ENCODE data around the gene FOXA1. TPM values are rescaled to one million over a fixed set of nuclear protein-coding genes. Genes with fewer than 3 reads are reported as not detected.

The FOXA1 gene
- total and polyA plus RNA-seq, 2 of the 8 experiments (the other 6 are each of a cell fraction or from before 2014, with no cell fraction given), result 0.08 to 0.20 TPM

GRCh38 chr14:37573356-37573755, 21.7 kb downstream of the FOXA1 start:
- no peak overlapping the region for H2AFZ ChIP-seq (ENCODE audit: low read length)
- H2BK5ac ChIP-seq (ENCODE audit: low read depth, low read length), result no peak overlapping the region
- H2BK120ac ChIP-seq (replicated peaks; ENCODE audit: low read depth, low read length), result no peak overlapping the region
- 88% methylated on average over 2 of the region's 2 CpGs; no CpG with 5 or more reads in 1 of the 2 experiments for WGBS, 2 experiments (ENCODE audit: extremely low coverage in 1 of 2, insufficient coverage in 1 of 2, insufficient read length in 1 of 2, insufficient replicate concordance in 2 of 2, low coverage in 1 of 2, low lambda C conversion rate in 2 of 2, missing lambda C conversion rate in 1 of 2)
- POLR2A ChIA-PET (ENCODE audit: partially characterized antibody), result no interaction called here
- no peak overlapping the region for H4K91ac ChIP-seq (replicated peaks; ENCODE audit: insufficient read length, low read length)
- TF ChIP-seq NRF1 (IDR thresholded peaks at IDR 0.05; ENCODE audit: low read depth, low read length), result no peak
- TF ChIP-seq SRF (IDR thresholded peaks at IDR 0.05; ENCODE audit: low read depth, low read length), result no peak
- TF ChIP-seq SIRT6 (IDR thresholded peaks at IDR 0.05; ENCODE audit: low read length), result no peak
- no peak for TF ChIP-seq HDAC2 (IDR thresholded peaks at IDR 0.05; ENCODE audit: borderline replicate concordance in 1 of 2, low read depth in 2 of 2, low read length in 2 of 2)
- no peak for TF ChIP-seq POU5F1 (IDR thresholded peaks at IDR 0.05; ENCODE audit: low read depth, low read length)
- TF ChIP-seq FOSL1 (IDR thresholded peaks at IDR 0.05; ENCODE audit: insufficient read depth, low read depth, low read length), result no peak
- TF ChIP-seq BRCA1 (IDR thresholded peaks at IDR 0.05; ENCODE audit: low read depth, low read length), result no peak
- no peak for TF ChIP-seq JUN (IDR thresholded peaks at IDR 0.05; ENCODE audit: low read depth, low read length)
- no peak for TF ChIP-seq CTCF (IDR thresholded peaks at IDR 0.05; ENCODE audit: control extremely low read depth in 1 of 3, insufficient read depth in 1 of 3, low read depth in 1 of 3, low read length in 3 of 3)
- TF ChIP-seq SAP30 (IDR thresholded peaks at IDR 0.05; ENCODE audit: insufficient read depth, insufficient replicate concordance, low read length), result no peak
- H2BK15ac ChIP-seq (ENCODE audit: low read length), result no peak overlapping the region
- H4K8ac ChIP-seq (ENCODE audit: extremely low read depth, insufficient read depth, low read length), result no peak overlapping the region
- no peak overlapping the region for H3K27ac ChIP-seq (ENCODE audit: low read depth, low read length)
- H3K18ac ChIP-seq (ENCODE audit: extremely low read depth, low read length), result no peak overlapping the region
- no peaks in the 10 kb centered on the region for H3K4me1 ChIP-seq (replicated peaks in 1 of 4; ENCODE audit: control insufficient read depth in 3 of 4, insufficient read depth in 4 of 4, low read length in 3 of 4)
- H4K5ac ChIP-seq (ENCODE audit: insufficient read length, low read depth, low read length), result no peak overlapping the region
- no peak overlapping the region for H3K9ac ChIP-seq (replicated peaks in 1 of 4; ENCODE audit: extremely low read depth in 1 of 4, low read depth in 3 of 4, low read length in 3 of 4)
- no peaks in the 10 kb centered on the region for H4K20me1 ChIP-seq (replicated peaks in 1 of 2; ENCODE audit: control insufficient read depth in 1 of 2, insufficient read depth in 2 of 2, low read length in 2 of 2)
- H3K56ac ChIP-seq (replicated peaks; ENCODE audit: insufficient read length, low read depth, low read length), result no peak overlapping the region
- DNase-seq (ENCODE audit: low read depth in 1 of 2, low spot score in 2 of 2) (no peak), FAIRE-seq (no peak)
- peaks cover 0 to 4% (median under 1%) of the 10 kb centered on the region in 4 experiments; a peak in 3 of 7 replicates for H3K27me3 ChIP-seq (replicated peaks in 1 of 4; ENCODE audit: control insufficient read depth in 3 of 4, extremely low read depth in 1 of 4, insufficient read depth in 3 of 4, low read length in 3 of 4)
- H3K9me3 ChIP-seq (ENCODE audit: insufficient read depth in 2 of 2, low read depth in 1 of 2, low read length in 1 of 2), result no peaks in the 10 kb centered on the region
- no peaks in the 10 kb centered on the region for H3K79me2 ChIP-seq (ENCODE audit: control insufficient read depth in 1 of 2, insufficient read depth in 2 of 2, low read length in 2 of 2)
- no peak overlapping the region for H3K4me3 ChIP-seq (ENCODE audit: extremely low read depth in 1 of 4, insufficient read depth in 2 of 4, low read depth in 3 of 4, low read length in 4 of 4)
- no peak overlapping the region for H2AK5ac ChIP-seq (ENCODE audit: low read depth, low read length)
- no peaks in the 10 kb centered on the region for H3K36me3 ChIP-seq (ENCODE audit: control insufficient read depth in 2 of 4, insufficient read depth in 4 of 4, low read length in 3 of 4)
- no peak overlapping the region for H2BK20ac ChIP-seq (ENCODE audit: low read length)
- H3K4me2 ChIP-seq (ENCODE audit: insufficient read depth in 1 of 2, low read depth in 2 of 2, low read length in 2 of 2), result no peak overlapping the region
- H3K4ac ChIP-seq (replicated peaks; ENCODE audit: insufficient read length, low read depth, low read length), result no peak overlapping the region
- CTCF ChIA-PET (ENCODE audit: partially characterized antibody), result interaction anchor here (1.3 to 1.8 kb wide), 4 partner anchors 16 to 301 kb away, joined by 3 to 6 read pairs (median 4); no protein-coding TSS in a partner anchor
- no peaks in the 10 kb centered on the region for H3K23me2 ChIP-seq (ENCODE audit: low read depth, low read length)
- no peak overlapping the region for H3K14ac ChIP-seq (ENCODE audit: insufficient read length)
- H2BK12ac ChIP-seq (ENCODE audit: low read depth, low read length), result no peak overlapping the region
- H3K79me1 ChIP-seq (ENCODE audit: low read depth, low read length), result no peaks in the 10 kb centered on the region
- no peak overlapping the region for H3K23ac ChIP-seq (ENCODE audit: insufficient read length)
